GM23248 (cell line): ENCODE data around the gene SMCR8.

Source experiments
- EZH2 ChIP-seq: fragments of 200-600 bp; sonication (generic); IDR thresholded peaks from 2 replicates; pipeline ENCODE4 v1.6.1; 2018; ENCODE audit warnings: antibody characterized with exemption, mild to moderate bottlenecking; ENCODE audit not compliant: insufficient read depth, poor library complexity, severe bottlenecking
- EZH2phosphoT487 ChIP-seq: fragments of 200-600 bp; sonication (generic); IDR thresholded peaks from 2 replicates; pipeline ENCODE4 v1.6.1; 2018; ENCODE audit warnings: antibody characterized with exemption, moderate library complexity, mild to moderate bottlenecking, low read depth; ENCODE audit not compliant: insufficient read depth

DNA sequence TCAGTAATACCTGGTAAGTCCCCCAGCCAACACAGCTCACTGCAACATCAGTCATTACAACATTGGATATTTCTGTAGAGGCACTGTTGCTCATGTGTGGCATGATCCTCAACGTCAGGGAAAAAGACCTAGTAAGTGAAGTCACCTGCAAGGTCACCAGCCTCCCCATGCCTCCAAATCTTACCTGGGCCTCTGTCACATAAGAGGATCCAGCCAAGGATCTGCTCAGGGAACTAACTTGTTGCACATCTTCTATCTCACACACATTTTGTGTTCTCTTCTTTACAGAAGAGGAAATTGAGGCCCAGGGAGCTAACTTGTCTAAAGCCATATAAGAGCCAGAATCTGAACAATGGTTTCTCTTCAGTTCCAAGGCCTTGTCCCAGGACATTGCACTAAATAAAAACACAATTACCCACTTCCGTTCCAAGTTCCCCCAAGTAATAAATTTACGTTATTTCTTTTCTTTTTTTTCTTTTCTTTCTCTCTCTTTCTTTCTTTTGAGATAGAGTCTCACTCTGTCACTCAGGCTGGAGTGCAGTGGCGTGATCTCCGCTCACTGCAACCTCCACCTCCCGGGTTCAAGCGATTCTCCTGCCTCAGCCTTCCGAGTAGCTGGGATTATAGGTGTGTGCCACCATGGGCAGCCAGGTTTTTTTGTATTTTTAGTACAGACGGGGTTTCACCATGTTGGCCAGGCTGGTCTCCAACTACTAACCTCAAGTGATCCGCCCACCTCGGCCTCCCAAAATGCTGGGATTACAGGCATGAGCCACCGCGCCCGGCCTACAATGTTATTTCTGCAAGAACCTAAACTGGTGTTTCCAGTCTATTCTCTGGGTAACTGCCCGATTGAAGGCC is 47.0 kb downstream of the SMCR8 start:
- TF ChIP-seq EZH2phosphoT487 = no peak
- TF ChIP-seq EZH2 = no peak
